SK-N-SH (cell line): Measurements from ENCODE around the gene ATXN10. TPM values are rescaled to one million over a fixed set of nuclear protein-coding genes. Genes with fewer than 3 reads are reported as not detected.

Experiments used
- CTCF ChIA-PET: fragments of 300-600, 350-600 bp; formaldehyde crosslinking; extraction: SDS; loops from one replicate; lab custom pipeline; 2021; lab: Yijun Ruan, JAX
- POLR2A ChIA-PET: fragments of 350-600 bp; sonication (Branson Sonifier 250); formaldehyde crosslinking; extraction: SDS; loops from one replicate; lab custom pipeline; 2020; ENCODE audit warnings: antibody characterized with exemption, inconsistent platforms; lab: Yijun Ruan, JAX
- DNase-seq: peaks from one replicate; pipeline ENCODE4 v3.0.0; 2012
- H2AFZ ChIP-seq: fragments of 200-600 bp; sonication (generic); 2 replicates; pipeline ENCODE4 v1.8.1; 2016; ENCODE audit warnings: antibody characterized with exemption, mild to moderate bottlenecking, low read depth
- H3F3A ChIP-seq: fragments of 200-600 bp; sonication (generic); replicated peaks from 2 replicates; pipeline ENCODE3; 2016; ENCODE audit warnings: antibody characterized with exemption, mild to moderate bottlenecking; ENCODE audit not compliant: insufficient read depth
- H3K27ac ChIP-seq, 2 experiments: fragments of 200-500 bp in 1 of 2; fragments of 200-600 bp in 1 of 2; sonication (Bioruptor generic) in 1 of 2; sonication (generic), shearing (Covaris generic) in 1 of 2; 2 replicates each; pipeline versions ENCODE4 v1.5.1 to v1.6.1; 2014 to 2016; ENCODE audit warnings: low read depth in 2 of 2, inconsistent platforms in 1 of 2, low read length in 1 of 2, mild to moderate bottlenecking in 1 of 2, mixed read lengths in 1 of 2
- H3K27me3 ChIP-seq: fragments of 200-600 bp; sonication (generic), shearing (Covaris generic); 2 replicates; pipeline ENCODE4 v1.6.1; 2016; ENCODE audit warnings: mixed run types; ENCODE audit not compliant: insufficient read depth
- H3K36me3 ChIP-seq, 2 experiments: fragments of 200-500 bp in 1 of 2; fragments of 200-600 bp in 1 of 2; sonication (Bioruptor generic) in 1 of 2; sonication (generic) in 1 of 2; replicated peaks in 1 of 2; 2 replicates each; pipeline versions ENCODE3 to v1.5.1; 2014 to 2016; ENCODE audit warnings: low read length in 1 of 2, mild to moderate bottlenecking in 1 of 2; ENCODE audit not compliant: insufficient read depth in 2 of 2, control insufficient read depth in 1 of 2
- H3K4me1 ChIP-seq, 2 experiments: fragments of 200-500 bp in 1 of 2; fragments of 200-600 bp in 1 of 2; sonication (Bioruptor generic) in 1 of 2; sonication (generic), shearing (Covaris generic) in 1 of 2; 2 replicates each; pipeline versions ENCODE4 v1.5.1 to v1.6.1; 2014 to 2016; ENCODE audit warnings: low read depth in 1 of 2, low read length in 1 of 2, mixed run types in 1 of 2; ENCODE audit not compliant: insufficient read depth in 2 of 2, control insufficient read depth in 1 of 2
- H3K4me2 ChIP-seq: fragments of 200-600 bp; sonication (generic), shearing (Covaris generic); 2 replicates; pipeline ENCODE4 v1.6.1; 2017; ENCODE audit warnings: mixed run types
- H3K4me3 ChIP-seq, 2 experiments: fragments of 200-500 bp in 1 of 2; fragments of 200-600 bp in 1 of 2; sonication (Bioruptor generic) in 1 of 2; sonication (generic), shearing (Covaris generic) in 1 of 2; 2 replicates each; pipeline versions ENCODE4 v1.5.1 to v1.8.1; 2014 to 2016; ENCODE audit warnings: low read depth in 2 of 2, inconsistent platforms in 1 of 2, low read length in 1 of 2, mild to moderate bottlenecking in 1 of 2, mixed read lengths in 1 of 2, moderate library complexity in 1 of 2
- H3K79me2 ChIP-seq: fragments of 200-600 bp; sonication (generic); 2 replicates; pipeline ENCODE4 v1.8.1; 2017; ENCODE audit warnings: mild to moderate bottlenecking; ENCODE audit not compliant: insufficient read depth
- H3K9ac ChIP-seq: fragments of 200-600 bp; sonication (generic); 2 replicates; pipeline ENCODE4 v1.6.1; 2017; ENCODE audit warnings: mixed run types
- H3K9me2 ChIP-seq: fragments of 200-600 bp; sonication (generic); 2 replicates; pipeline ENCODE4 v1.6.1; 2017; ENCODE audit warnings: mixed run types
- H3K9me3 ChIP-seq: fragments of 200-600 bp; sonication (generic); 2 replicates; pipeline ENCODE4 v1.6.1; 2017; ENCODE audit warnings: mixed run types, mild to moderate bottlenecking, moderate library complexity
- H4K20me1 ChIP-seq: fragments of 200-600 bp; sonication (generic); 2 replicates; pipeline ENCODE4 v1.6.1; 2017; ENCODE audit warnings: mild to moderate bottlenecking, mixed run types; ENCODE audit not compliant: insufficient read depth
- GABPA ChIP-seq: IDR thresholded peaks from 2 replicates; pipeline ENCODE4 v1.4.0; 2012; ENCODE audit warnings: low read depth, mild to moderate bottlenecking
- JUND ChIP-seq: IDR thresholded peaks from 2 replicates; pipeline ENCODE4 v1.4.0; 2012
- NFIC ChIP-seq: IDR thresholded peaks from 2 replicates; pipeline ENCODE4 v1.4.0; 2012; ENCODE audit warnings: borderline replicate concordance
- RCOR1 ChIP-seq: fragments of 150-350 bp; IDR thresholded peaks from 2 replicates; pipeline ENCODE4 v1.6.1; 2017; ENCODE audit warnings: antibody characterized with exemption, low read length
- TCF12 ChIP-seq: IDR thresholded peaks from 2 replicates; pipeline ENCODE4 v1.4.0; 2012
- WGBS: methylation state at CpG from one replicate; pipeline ENCODE4 v1.1.6; 2017; ENCODE audit warnings: low lambda C conversion rate; 5-methylcytosine and 5-hydroxymethylcytosine counted together
- polyA plus RNA-seq, 3 experiments: library from polyadenylated mRNA; depleted of rRNA; stranded (reverse); fragments of >200 nt; gene quantifications; 2 replicates each; pipeline ENCODE4 v1.2.3, GENCODE V29; 2012
- TF ChIP-seq, protein P1 (sequence below): IDR thresholded peaks from 2 replicates; pipeline ENCODE4 v1.4.0; 2012; ENCODE audit warnings: low read depth, borderline replicate concordance
- TF ChIP-seq, protein P2 (sequence below): IDR thresholded peaks from 2 replicates; pipeline ENCODE4 v1.4.0; 2012; ENCODE audit warnings: low read depth
- TF ChIP-seq, protein P3 (sequence below): IDR thresholded peaks from 2 replicates; pipeline ENCODE4 v1.4.0; 2012; ENCODE audit warnings: low read depth, borderline replicate concordance
- TF ChIP-seq, protein P4 (sequence below): IDR thresholded peaks from 2 replicates; pipeline ENCODE4; 2012

ATXN10 gene
- polyA plus RNA-seq, 1 of the 3 experiments (the other 2 are of a cell fraction), result 202 TPM

DNA sequence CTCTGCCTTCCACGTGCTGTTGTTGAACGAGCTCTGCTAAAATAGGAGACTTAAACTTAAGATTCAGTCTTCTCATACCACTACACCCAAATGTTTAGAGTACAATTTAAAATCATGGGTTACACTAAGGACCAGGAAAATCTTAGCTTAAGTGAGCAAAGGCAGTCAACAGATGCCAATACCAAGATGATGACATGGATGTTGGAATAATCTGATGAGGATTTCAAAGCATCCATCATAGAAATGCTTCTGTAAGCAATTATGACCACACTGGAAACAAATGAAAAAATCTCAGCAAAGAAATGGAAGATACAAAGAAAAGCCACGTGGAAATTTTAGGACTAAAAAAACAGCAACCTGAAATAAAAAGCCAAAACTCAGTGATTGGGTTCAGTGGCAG, 109.8 kb downstream of the ATXN10 start (continued):
- TF ChIP-seq, protein P1, sequence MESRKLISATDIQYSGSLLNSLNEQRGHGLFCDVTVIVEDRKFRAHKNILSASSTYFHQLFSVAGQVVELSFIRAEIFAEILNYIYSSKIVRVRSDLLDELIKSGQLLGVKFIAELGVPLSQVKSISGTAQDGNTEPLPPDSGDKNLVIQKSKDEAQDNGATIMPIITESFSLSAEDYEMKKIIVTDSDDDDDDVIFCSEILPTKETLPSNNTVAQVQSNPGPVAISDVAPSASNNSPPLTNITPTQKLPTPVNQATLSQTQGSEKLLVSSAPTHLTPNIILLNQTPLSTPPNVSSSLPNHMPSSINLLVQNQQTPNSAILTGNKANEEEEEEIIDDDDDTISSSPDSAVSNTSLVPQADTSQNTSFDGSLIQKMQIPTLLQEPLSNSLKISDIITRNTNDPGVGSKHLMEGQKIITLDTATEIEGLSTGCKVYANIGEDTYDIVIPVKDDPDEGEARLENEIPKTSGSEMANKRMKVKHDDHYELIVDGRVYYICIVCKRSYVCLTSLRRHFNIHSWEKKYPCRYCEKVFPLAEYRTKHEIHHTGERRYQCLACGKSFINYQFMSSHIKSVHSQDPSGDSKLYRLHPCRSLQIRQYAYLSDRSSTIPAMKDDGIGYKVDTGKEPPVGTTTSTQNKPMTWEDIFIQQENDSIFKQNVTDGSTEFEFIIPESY, result no peak
- TF ChIP-seq, protein P2, sequence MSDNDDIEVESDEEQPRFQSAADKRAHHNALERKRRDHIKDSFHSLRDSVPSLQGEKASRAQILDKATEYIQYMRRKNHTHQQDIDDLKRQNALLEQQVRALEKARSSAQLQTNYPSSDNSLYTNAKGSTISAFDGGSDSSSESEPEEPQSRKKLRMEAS, result no peak
- TF ChIP-seq NFIC, result no peak

DNA sequence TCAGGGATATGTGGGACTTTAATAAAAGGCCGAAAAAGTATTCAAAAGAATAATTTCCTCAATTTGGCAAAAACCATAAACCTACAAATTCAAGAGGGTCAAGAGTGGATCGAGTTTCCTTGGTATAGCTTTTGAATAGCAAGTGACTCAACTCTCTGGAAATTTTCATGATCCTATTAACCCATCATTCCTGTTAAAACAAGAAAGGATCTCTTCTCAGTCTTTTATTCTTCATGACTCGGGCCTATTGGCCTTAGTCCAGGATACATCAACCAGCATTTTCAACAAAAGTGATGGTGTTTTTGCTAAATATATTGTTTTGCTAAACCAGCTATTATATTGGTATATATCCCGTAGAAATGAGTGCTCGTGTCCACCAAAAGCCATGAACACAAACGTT, 110.3 kb downstream of the ATXN10 start:
- CTCF ChIA-PET, result interaction anchor here (1.2 kb wide), 1 partner anchor 9 kb away, joined by 3 read pairs; no protein-coding TSS in a partner anchor

DNA sequence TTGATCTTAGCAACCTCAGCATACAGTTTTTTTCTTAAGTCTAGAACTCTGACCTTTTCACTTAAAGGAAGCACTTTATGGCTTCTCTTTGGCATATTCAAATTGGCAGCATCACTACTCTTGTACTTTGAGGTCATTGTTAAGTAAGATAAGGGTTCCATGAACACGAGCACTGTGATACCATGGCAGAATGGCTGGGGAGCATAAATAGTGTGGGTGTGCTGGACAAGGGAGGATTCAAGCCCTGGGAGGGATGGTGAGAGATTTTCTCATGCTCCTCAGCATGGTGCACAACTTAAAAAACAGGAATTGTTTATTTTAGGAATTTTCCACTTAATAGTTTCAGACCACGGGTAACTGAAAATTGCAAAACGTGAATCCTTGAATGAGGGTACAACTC, 111.4 kb downstream of the ATXN10 start:
- TF ChIP-seq, protein P3, sequence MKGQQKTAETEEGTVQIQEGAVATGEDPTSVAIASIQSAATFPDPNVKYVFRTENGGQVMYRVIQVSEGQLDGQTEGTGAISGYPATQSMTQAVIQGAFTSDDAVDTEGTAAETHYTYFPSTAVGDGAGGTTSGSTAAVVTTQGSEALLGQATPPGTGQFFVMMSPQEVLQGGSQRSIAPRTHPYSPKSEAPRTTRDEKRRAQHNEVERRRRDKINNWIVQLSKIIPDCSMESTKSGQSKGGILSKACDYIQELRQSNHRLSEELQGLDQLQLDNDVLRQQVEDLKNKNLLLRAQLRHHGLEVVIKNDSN, result no peak
- TF ChIP-seq TCF12 (no peak), GABPA (no peak)
- TF ChIP-seq, all 33 proteins: peak for 0
- no peaks in the 10 kb centered on the region for H3K9me2 ChIP-seq
- H3K9ac ChIP-seq, result no peak overlapping the region
- H2AFZ ChIP-seq, result no peak overlapping the region
- H4K20me1 ChIP-seq, result peaks cover 39% of the 10 kb centered on the region
- CTCF ChIA-PET, result no interaction called here
- H3F3A ChIP-seq, result no peaks in the 10 kb centered on the region
- no peak overlapping the region; a peak in 1 of 4 replicates for H3K27ac ChIP-seq
- POLR2A ChIA-PET, result no interaction called here
- no peaks in the 10 kb centered on the region for H3K9me3 ChIP-seq
- H3K4me3 ChIP-seq, result no peak overlapping the region
- H3K36me3 ChIP-seq, result peaks cover 11 to 13% of the 10 kb centered on the region in 2 experiments
- WGBS, result 95% methylated on average over 3 of the region's 3 CpGs
- peaks cover 72% of the 10 kb centered on the region for H3K79me2 ChIP-seq
- no peaks in the 10 kb centered on the region for H3K27me3 ChIP-seq
- H3K4me2 ChIP-seq, result no peak overlapping the region
- DNase-seq, result no peak
- peaks cover 8 to 14% of the 10 kb centered on the region in 2 experiments; a peak in 3 of 4 replicates for H3K4me1 ChIP-seq

More for the DNA sequence above, 110.3 kb downstream of the ATXN10 start:
- no peak overlapping the region for H3K4me3 ChIP-seq
- no peaks in the 10 kb centered on the region for H3K9me3 ChIP-seq
- no peak for DNase-seq
- 73% methylated on average over 6 of the region's 6 CpGs for WGBS
- H2AFZ ChIP-seq, result no peak overlapping the region
- H3K27me3 ChIP-seq, result no peaks in the 10 kb centered on the region
- POLR2A ChIA-PET, result no interaction called here
- H3K36me3 ChIP-seq, result peaks cover 13 to 18% of the 10 kb centered on the region in 2 experiments
- no peak overlapping the region for H3K9ac ChIP-seq
- H3K27ac ChIP-seq, result no peak overlapping the region
- peaks cover 48% of the 10 kb centered on the region for H4K20me1 ChIP-seq
- 0 out of 2 replicates have a peak, but pooled peaks have one; percentile 22 for TF ChIP-seq JUND
- TF ChIP-seq RCOR1, result no peak
- 0 out of 2 replicates have a peak, but pooled peaks have one; percentile 24 for TF ChIP-seq TCF12
- TF ChIP-seq, protein P4, sequence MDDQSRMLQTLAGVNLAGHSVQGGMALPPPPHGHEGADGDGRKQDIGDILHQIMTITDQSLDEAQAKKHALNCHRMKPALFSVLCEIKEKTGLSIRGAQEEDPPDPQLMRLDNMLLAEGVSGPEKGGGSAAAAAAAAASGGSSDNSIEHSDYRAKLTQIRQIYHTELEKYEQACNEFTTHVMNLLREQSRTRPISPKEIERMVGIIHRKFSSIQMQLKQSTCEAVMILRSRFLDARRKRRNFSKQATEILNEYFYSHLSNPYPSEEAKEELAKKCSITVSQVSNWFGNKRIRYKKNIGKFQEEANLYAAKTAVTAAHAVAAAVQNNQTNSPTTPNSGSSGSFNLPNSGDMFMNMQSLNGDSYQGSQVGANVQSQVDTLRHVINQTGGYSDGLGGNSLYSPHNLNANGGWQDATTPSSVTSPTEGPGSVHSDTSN, result 0 out of 2 replicates have a peak, but pooled peaks have one; percentile 7
- no peaks in the 10 kb centered on the region for H3K9me2 ChIP-seq
- no peak overlapping the region for H3K4me2 ChIP-seq
- H3F3A ChIP-seq, result no peaks in the 10 kb centered on the region
- H3K79me2 ChIP-seq, result peaks cover 69% of the 10 kb centered on the region
- H3K4me1 ChIP-seq, result peaks cover 14 to 17% of the 10 kb centered on the region in 2 experiments
